GM12875 (cell line): ENCODE results near the gene DRC7.
A peak's percentile ranks its signal among the peaks of the same experiment; 100 is the strongest.
"Not testable (repeated sequence)": the region's sequence is repeated elsewhere in the genome, so short reads cannot be mapped to it uniquely, and the experiment has no call there.

Source experiments
- H3K4me3 ChIP-seq: one replicate; pipeline ENCODE4 v1.5.1; 2011; ENCODE audit warnings: low read depth, low read length, control low read depth
- TF ChIP-seq, protein P1 (sequence below): IDR thresholded peaks from 2 replicates; pipeline ENCODE4 v1.5.1; 2011; ENCODE audit warnings: low read depth, mild to moderate bottlenecking, control low read depth, inconsistent platforms, low read length, moderate library complexity, borderline replicate concordance; ENCODE audit not compliant: insufficient read depth

The DRC7 gene

DNA sequence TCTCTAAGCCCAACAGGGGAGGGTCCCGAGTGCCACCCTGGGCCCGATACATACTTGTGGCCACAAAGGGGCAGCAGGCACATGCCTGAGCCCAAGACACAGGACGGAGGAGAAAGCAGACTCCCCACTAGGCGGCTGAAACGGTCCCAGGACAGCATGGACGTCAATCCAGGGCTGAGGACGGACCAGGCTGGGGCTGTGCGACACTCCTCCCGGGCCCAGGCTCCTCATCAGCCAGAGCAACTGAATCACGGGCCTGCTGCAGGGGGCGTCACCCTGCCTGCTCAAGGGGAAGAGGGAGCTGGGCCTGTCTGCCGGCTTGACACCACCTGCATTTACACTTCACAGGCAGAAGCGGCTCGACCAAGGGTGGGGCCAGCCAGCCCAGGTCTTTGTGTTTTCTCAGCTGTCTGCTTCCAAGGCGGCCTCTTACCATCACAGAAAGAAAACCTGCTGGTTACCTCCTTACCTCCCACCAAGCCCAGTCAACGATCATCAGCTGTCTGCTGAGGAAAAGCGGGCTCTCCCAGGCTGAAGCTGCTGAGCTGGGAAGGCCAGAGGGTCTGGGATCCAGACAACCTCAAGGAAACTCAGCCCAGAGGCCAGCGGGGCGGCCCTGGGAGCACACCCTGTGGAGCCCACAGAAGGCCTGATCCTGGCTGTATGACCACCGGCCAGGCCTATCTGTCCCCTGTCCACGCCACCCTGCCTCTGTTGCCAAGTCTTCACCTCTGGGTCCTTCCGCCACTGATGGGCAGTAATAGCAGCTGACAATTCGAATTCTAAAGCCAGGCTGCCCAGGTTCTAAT, 81.3 kb downstream of the DRC7 start:
- no peak overlapping the region for H3K4me3 ChIP-seq
- TF ChIP-seq, protein P1, sequence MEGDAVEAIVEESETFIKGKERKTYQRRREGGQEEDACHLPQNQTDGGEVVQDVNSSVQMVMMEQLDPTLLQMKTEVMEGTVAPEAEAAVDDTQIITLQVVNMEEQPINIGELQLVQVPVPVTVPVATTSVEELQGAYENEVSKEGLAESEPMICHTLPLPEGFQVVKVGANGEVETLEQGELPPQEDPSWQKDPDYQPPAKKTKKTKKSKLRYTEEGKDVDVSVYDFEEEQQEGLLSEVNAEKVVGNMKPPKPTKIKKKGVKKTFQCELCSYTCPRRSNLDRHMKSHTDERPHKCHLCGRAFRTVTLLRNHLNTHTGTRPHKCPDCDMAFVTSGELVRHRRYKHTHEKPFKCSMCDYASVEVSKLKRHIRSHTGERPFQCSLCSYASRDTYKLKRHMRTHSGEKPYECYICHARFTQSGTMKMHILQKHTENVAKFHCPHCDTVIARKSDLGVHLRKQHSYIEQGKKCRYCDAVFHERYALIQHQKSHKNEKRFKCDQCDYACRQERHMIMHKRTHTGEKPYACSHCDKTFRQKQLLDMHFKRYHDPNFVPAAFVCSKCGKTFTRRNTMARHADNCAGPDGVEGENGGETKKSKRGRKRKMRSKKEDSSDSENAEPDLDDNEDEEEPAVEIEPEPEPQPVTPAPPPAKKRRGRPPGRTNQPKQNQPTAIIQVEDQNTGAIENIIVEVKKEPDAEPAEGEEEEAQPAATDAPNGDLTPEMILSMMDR, result 0 out of 2 replicates have a peak, but pooled peaks have one; percentile 23

DNA sequence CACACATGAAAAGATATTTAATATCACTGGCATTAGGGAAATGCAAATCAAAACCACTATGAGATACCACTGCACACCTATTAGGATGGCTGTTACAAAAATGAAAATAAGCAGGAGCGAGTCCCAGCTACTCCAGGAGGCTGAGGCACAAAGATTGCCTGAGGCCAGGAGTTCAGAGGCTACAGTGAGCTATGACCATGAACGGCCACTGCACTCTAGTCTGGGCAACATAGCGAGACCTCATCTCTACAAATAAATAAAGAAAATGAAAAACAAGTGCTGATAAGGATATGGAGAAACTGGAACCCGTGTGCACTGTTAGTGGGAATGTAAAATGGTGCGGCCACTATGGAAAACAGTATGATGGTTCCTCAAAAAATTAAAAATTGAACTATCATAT, 84.1 kb downstream of the DRC7 start:
- no peak overlapping the region for H3K4me3 ChIP-seq
- TF ChIP-seq, protein P1, result no peak

DNA sequence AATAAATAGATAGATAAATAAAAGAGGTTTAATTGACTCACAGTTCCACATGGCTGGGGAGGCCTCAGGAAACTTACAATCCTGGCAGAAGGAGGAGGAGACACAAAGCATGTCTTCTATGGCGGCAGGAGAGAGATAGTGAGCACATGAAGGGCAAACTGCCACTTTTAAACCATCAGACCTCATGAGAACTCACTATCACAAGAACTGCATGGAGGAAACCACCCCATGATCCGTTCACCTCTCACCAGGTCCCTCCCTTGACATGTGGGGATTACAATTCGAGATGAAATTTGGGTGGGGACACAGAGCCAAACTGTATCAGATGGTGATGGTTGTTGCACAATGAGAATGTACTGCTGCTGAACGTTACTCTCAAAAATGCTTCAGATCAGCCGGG, 85.2 kb downstream of the DRC7 start:
- H3K4me3 ChIP-seq, result not testable (repeated sequence)

DNA sequence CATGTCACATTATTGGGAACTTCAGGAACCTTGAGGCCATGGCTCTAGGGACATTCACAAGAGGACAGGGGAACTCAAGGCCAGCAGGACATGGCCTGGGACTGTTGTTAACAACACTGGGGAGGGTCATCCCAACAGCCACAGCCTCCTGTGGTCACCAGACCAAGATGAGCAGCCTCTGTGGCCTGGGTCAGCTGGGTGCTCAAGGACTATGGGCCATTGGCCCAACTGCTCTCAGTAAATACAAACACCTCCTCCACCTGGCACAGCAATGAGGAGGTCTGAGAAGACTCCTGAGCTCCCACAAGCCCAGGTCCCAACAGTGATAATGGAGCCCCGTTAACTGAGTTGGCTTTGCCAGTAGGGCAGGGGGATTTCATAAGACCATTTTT, 86.7 kb downstream of the DRC7 start:
- TF ChIP-seq, protein P1, result no peak
- H3K4me3 ChIP-seq, result no peak overlapping the region
